ENCODE data around the gene FSTL4.

Gene FSTL4

GRCh38 chr5:133336121-133336968 lies 276.0 kb downstream of the FSTL4 start:
- DNase-seq: no peak

- no peak for DNase-seq
These were observed 277.3 kb downstream of the FSTL4 start for GRCh38 chr5:133334796-133335639.

GRCh38 chr5:133333326-133334150 lies 278.8 kb downstream of the FSTL4 start:
- no peak for DNase-seq

GRCh38 chr5:133332439-133333024 lies 279.8 kb downstream of the FSTL4 start:
- no peak for DNase-seq

DNA sequence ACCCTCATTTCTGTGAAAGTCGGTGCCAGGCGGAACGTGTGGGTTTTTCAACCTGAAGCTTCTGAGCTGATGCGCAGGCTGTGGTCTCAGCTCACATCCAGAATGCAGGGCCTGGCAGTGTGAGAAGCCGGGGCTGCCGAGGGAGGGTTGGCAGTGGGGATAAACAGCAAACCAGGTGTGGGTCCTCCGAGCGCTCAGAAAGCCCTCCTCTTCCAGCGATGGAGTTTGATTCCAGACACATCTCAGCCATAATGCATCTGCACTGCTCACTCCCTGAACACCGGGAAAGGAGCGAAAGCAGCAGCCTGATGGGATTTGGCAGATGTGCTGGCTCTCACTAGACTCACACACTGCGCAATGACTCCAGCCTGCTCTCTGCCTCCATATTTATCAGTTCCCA lies 280.4 kb downstream of the FSTL4 start:
- no peak for DNase-seq

GRCh38 chr5:133330956-133331355 lies 281.4 kb downstream of the FSTL4 start:
- no peak for DNase-seq

DNA sequence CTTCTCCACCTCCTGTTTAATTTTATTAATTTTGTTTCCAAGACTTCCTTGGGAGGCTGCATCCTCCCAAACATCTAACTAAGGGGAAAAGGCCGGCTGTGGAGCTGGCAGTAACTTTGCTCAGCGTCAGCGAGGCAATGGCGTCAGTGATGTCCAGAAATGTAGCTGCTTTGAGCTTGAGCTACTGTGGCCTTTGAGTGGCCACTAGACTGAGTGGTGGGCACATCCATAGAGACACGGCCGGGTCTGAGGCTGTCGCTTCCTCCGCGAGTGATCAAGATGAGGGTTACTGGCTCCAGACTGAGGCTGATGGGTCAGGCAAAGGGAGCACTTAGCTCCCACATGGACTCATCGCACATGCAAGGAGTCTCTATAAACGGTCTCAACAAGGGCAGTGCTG lies 283.5 kb downstream of the FSTL4 start:
- no peak for DNase-seq

- no peak for DNase-seq
These were observed 284.4 kb downstream of the FSTL4 start for GRCh38 chr5:133327946-133328401.

GRCh38 chr5:133326361-133326760 lies 286.0 kb downstream of the FSTL4 start:
- DNase-seq: no peak

DNA sequence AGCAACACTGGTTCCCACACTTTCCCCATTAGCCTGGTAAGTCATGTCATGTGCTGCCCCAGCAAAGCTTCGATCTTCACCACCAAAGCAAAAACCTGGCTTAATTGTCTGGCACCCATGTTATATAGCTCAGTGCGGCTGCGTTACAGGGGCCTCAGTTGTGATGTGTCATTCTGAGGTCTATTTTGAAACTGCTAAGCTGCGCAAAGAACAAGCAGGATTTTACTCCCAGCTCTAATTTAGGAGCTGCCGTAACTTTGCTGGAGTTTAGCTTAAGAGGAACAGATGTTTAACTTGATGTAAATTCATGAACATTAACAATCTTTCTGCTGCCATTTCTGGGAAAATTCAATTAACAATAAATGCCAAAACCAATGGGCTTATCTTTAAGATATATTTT lies 286.5 kb downstream of the FSTL4 start:
- DNase-seq: no peak

DNA sequence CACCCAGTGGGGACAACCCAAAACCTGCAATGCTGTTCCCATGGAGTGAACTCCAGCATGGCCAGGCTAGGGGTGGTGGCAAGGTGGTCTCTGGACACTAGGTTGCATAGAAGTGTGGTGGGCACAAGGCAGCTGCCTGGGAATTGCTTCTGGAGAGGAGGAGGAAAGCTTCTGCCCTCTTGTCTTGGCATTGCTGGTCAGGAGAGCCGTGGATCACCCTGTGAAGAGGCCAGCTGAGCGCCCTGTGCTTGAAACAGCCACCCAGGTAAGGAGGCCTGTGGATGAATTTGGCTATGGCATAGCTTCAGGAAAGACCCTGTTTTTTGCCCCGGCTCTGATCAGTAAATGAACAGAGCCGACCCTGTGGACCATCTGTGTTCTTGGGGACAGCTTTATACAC lies 287.4 kb downstream of the FSTL4 start:
- no peak for DNase-seq

- no peak for DNase-seq
These were observed 288.6 kb downstream of the FSTL4 start for GRCh38 chr5:133323494-133324457.

DNA sequence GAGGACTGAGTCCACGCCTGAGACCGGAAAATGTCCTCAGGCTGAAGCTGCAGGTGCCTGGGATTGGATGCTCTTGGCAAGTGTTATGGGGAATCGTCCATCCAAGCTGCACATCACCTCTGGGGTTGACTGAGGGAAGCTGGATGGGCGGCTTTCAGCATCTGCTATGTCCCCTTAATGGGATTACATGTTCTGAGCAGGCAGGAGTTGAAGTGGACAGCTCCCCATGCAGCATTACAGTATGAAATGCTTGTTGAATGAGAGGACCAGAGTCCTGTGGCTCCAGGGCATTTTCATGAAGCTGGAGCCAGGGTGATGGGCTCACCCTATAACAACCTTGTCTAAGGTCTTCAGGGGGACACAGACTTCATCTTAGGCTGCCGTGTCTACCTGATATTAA lies 289.6 kb downstream of the FSTL4 start:
- no peak for DNase-seq

DNA sequence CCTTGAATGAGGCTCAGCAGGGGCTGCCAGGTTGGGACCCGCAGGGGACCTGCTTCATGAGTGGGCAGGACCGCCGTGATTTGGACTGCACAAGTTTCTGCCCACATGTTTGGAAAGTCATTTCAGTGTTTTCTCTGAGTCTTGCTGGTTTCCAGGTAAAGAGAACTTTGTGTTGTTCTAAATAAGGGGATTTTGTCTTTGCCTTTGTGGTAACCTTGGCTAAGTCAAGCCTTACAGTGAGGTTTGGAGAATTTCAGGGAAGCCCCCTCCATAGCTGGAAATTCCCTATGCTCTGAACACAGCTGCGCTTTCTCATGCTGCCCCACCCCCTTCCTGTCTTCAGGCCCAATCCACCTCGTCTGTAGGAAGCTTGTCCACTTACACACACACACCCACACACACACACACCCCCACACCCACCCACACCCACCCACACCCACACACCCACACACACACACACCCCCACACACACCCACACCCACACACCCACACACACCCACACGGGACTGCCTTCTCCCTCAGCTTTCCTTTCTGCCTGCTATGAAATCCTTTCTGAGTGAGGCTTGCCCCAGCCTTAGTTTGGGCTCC lies 290.4 kb downstream of the FSTL4 start:
- DNase-seq: peak; percentile 42

DNA sequence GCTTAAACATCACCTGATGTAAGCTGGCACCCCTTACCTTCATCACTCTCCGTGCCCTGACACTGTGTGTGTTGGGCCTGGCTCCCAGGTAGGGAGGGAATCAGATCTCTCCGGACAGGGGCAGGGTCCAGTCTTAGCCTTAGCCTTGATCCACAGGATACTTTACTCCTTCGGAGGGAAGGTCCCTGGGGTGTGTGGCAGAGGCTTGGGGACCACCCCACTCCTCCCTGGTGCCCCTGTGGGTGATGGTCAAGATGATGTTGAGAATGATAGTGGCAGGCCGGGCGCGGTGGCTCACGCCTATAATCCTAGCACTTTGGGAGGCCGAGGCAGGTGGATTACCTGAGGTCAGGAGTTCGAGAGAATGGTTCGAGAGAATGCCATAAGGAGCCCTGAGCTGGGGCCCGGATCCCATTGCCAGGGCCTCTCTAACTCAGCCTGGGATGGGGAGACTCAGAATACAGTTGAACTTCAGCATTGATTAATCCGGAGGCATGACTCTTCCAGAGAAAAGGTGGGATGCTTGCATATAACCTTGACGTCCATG lies 291.0 kb downstream of the FSTL4 start:
- no peak for DNase-seq

DNA sequence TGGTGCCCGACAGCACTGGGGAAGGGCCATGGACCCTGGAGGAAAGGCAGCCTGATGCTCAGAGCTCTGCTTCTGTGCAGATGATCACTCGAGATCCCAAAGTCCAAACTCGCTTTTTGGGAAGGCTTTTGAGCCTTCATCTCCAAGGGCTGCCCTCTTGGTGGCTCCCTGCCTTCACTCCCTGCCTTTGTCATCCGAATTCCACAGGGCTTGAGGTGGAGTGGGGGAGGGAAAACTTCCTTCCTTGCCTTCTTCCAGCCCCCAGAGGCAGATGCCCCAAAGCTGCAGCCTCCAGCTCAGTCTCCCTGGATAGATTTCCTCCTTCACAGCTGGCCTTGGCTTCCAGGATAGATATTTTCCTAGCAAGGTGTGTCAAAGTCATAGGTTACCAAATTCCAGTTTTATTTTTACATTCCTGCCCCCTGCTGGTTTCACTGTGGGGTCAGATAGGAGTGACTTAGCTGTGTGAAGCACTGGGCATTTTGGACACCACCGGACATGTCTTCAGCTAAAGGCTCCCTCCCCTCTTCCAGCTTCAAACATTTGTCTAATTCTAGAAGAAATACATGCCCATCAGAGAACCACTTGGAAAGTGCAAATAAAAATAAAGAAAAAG lies 292.3 kb downstream of the FSTL4 start:
- no peak for DNase-seq

GRCh38 chr5:133319244-133319643 lies 293.1 kb downstream of the FSTL4 start:
- DNase-seq: no peak

- no peak for DNase-seq
These were observed 294.8 kb downstream of the FSTL4 start for GRCh38 chr5:133317558-133317957.

DNA sequence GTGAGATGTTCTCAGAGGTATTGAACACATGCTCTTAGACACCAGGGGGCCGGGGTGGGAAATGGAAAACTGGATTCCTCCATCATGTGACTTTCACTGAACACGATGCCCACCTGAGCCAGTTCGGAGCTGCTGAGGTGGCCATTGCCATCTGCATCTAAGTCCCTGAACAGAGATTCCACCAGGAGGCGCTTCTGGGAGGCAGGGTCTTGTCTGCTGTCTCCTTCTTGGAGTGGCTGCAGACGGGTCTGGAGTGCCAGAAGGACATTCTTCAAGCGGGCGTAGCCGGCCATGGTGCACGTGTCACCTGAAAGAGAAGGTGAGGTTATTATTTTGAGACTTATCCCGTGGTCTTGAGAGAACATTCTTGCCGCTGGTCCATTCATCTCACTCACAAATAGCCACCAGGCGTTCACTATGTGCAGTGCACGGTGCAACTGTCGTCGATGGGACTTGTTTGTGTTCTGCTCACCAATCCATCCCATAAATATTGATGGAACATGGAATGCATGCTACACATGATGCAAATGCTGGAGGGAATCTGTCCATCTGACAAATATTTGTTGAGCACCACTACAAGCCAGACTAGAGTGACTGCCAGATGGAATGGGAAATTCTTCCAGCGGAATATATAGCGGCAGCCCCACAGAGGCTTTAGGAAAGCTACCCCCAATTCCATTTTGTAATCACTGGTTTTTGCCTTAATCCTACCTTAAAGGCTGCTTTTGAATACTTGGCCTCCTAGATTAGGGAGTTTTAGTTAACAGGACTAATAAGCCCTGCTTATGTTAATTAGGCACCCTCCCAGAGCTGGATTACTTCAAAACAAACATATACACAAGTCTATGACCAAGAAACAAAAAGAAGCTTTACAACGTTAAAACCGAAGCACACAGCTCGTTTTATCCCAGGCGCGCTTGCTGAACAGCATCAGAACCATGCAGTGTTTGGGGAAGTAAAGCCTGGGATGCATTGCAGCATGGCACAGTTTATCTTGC lies 295.7 kb downstream of the FSTL4 start:
- DNase-seq: no peak
